GM23338 (cell line): ENCODE results near the gene ERI3.

ENCODE experiments used
- CREB1 ChIP-seq: fragments of 250-450 bp; sonication (Bioruptor Pico); IDR thresholded peaks from 2 replicates; pipeline ENCODE4 v1.5.0; 2020; ENCODE audit warnings: low read depth, mild to moderate bottlenecking, moderate library complexity
- CTCF ChIP-seq, 2 experiments: fragments of 200-600 bp in 1 of 2; sonication (generic) in 1 of 2; conservative IDR thresholded peaks; 2 replicates each; pipeline versions ENCODE4 v1.5.1 to v1.6.1; 2016 to 2017; ENCODE audit warnings: antibody characterized with exemption in 2 of 2, low read depth in 2 of 2, mild to moderate bottlenecking in 2 of 2, moderate library complexity in 1 of 2
- ETS1 ChIP-seq: IDR thresholded peaks from 2 replicates; pipeline ENCODE4 v1.6.1; 2016; ENCODE audit warnings: antibody characterized with exemption
- EZH2 ChIP-seq: fragments of 200-600 bp; sonication (generic); IDR thresholded peaks from one replicate; pipeline ENCODE4 v1.8.0; 2017; ENCODE audit warnings: antibody characterized with exemption, mild to moderate bottlenecking, low read depth; ENCODE audit not compliant: unreplicated experiment
- EZH2phosphoT487 ChIP-seq: fragments of 200-600 bp; sonication (generic); IDR thresholded peaks from one replicate; pipeline ENCODE4 v1.8.1; 2018; ENCODE audit warnings: antibody characterized with exemption; ENCODE audit not compliant: unreplicated experiment
- JUNB ChIP-seq: IDR thresholded peaks from one replicate; pipeline ENCODE4 v1.6.1; 2016; ENCODE audit warnings: antibody characterized with exemption; ENCODE audit not compliant: unreplicated experiment
- POLR2AphosphoS5 ChIP-seq: IDR thresholded peaks from 2 replicates; pipeline ENCODE4 v1.6.1; 2016; ENCODE audit warnings: antibody characterized with exemption, low read depth
- REST ChIP-seq: IDR thresholded peaks from one replicate; pipeline ENCODE4 v1.6.1; 2018; ENCODE audit warnings: antibody characterized with exemption; ENCODE audit not compliant: unreplicated experiment
- STAT1 ChIP-seq: IDR thresholded peaks from one replicate; pipeline ENCODE4 v1.6.1; 2016; ENCODE audit warnings: antibody characterized with exemption; ENCODE audit not compliant: unreplicated experiment
- ZNF114 ChIP-seq: fragments of 250-450 bp; sonication (Bioruptor Pico); IDR thresholded peaks from 2 replicates; pipeline ENCODE4 v1.5.0; 2020; ENCODE audit warnings: mild to moderate bottlenecking, moderate library complexity

GRCh38 chr1:44273560-44274350, 81.3 kb downstream of the ERI3 start:
- TF ChIP-seq CTCF (conservative IDR thresholded peaks at IDR 0.05; ENCODE audit: low read depth in 2 of 2) = no peak
- TF ChIP-seq REST = no peak
- TF ChIP-seq POLR2AphosphoS5 = no peak
- TF ChIP-seq STAT1 = no peak
- TF ChIP-seq EZH2phosphoT487 = no peak
- TF ChIP-seq CREB1 (CRISPR knock-in tag) = no peak
- TF ChIP-seq EZH2 = no peak
- TF ChIP-seq ETS1 = no peak
- no peak for TF ChIP-seq JUNB
- no peak for TF ChIP-seq ZNF114 (CRISPR knock-in tag)
